SK-N-MC (cell line): ENCODE results near the gene EPN2.
"Not testable (repeated sequence)": the region's sequence is repeated elsewhere in the genome, so short reads cannot be mapped to it uniquely, and the experiment has no call there.

ENCODE experiments used
- EZH2 ChIP-seq: fragments of 200-600 bp; sonication (generic); IDR thresholded peaks from one replicate; pipeline ENCODE4 v1.6.1; 2017; ENCODE audit warnings: antibody characterized with exemption
- POLR2AphosphoS5 ChIP-seq: IDR thresholded peaks from 2 replicates; pipeline ENCODE4 v1.6.1; 2012; ENCODE audit warnings: mild to moderate bottlenecking, low read depth, low read length, borderline replicate concordance

DNA sequence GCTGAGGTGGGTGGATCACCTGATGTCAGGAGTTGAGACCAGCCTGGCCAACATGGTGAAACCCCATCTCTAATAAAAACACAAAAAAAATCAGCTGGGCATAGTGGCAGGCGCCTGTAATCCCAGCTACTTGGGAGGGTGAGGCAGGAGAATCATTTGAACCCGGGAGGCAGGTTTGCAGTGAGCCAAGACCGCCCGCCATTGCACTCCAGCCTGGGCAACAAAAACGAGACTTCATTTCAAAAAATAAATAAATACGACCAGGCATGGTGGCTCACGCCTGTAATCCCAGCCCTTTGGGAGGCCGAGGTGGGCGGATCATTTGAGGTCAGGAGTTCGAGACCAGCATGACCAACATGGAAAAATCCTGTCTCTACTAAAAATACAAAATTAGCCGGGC is 116.2 kb downstream of the EPN2 start:
- not testable (repeated sequence) for TF ChIP-seq POLR2AphosphoS5, EZH2
